Left lung (tissue), 10 donors: Measurements from ENCODE around the gene PES1. TPM values are rescaled to one million over a fixed set of nuclear protein-coding genes. Genes with fewer than 3 reads are reported as not detected.

Experiments
- ATAC-seq: fragments of 200-7000 bp; cut with Tn5 transposase; one replicate; pipeline ENCODE4 v1.9.1; 2020; ENCODE audit warnings: moderate library complexity
- DNase-seq, 4 donors: peaks; one replicate each; pipeline ENCODE4 v3.0.0-alpha.2; 2013 to 2020
- H3K27ac ChIP-seq, 2 donors: fragments of 200-600 bp; sonication (generic) in 1 of 2; one replicate each; pipeline versions ENCODE4 v1.5.0 to v1.8.0; 2020 to 2021
- H3K27me3 ChIP-seq, 2 donors: fragments of 200-600 bp; sonication (generic) in 1 of 2; one replicate each; pipeline versions ENCODE4 v1.5.0 to v1.8.0; 2020 to 2021
- H3K36me3 ChIP-seq, 2 donors: fragments of 200-600 bp; sonication (generic) in 1 of 2; one replicate each; pipeline versions ENCODE4 v1.5.0 to v1.8.0; 2020 to 2021
- H3K4me1 ChIP-seq, 2 donors: fragments of 200-600 bp; one replicate each; pipeline ENCODE4 v1.8.0; 2021
- H3K4me3 ChIP-seq, 2 donors: fragments of 200-600 bp; sonication (generic) in 1 of 2; one replicate each; pipeline versions ENCODE4 v1.5.0 to v1.8.0; 2020 to 2021; ENCODE audit warnings: mild to moderate bottlenecking in 1 of 2
- H3K9me3 ChIP-seq, 2 donors: fragments of 200-600 bp; sonication (generic) in 1 of 2; one replicate each; pipeline versions ENCODE4 v1.5.0 to v1.8.0; 2020 to 2021
- intact Hi-C, 2 donors: fragments of 100-400 bp; cut with DNase I; formaldehyde crosslinking; loops; one replicate each; pipeline versions ENCODE4 v1.11.2 to v1.14.2; 2022
- polyA plus RNA-seq, 6 donors: library from polyadenylated mRNA; unstranded; fragments of 120-200 nt; gene quantifications; one replicate each; pipeline ENCODE4 v1.2.1, GENCODE V29; 2013; ENCODE audit not compliant: insufficient read length in 6 of 6
- total RNA-seq, 2 donors: library from RNA; stranded (reverse); fragmentation: NEBNext Ultra II Directional; extraction: Animal tissue kit (Norgen Biotek cat#: 25700); gene quantifications; one replicate each; pipeline ENCODE4 v1.2.1, GENCODE V29; 2021
- TF ChIP-seq, protein P1 (sequence below), 2 donors: fragments of 200-600 bp; sonication (generic) in 1 of 2; IDR thresholded peaks; one replicate each; pipeline versions ENCODE4 v1.5.0 to v1.8.0; 2021; ENCODE audit warnings: antibody characterized with exemption in 2 of 2
- donor health status: DM: no; HTN: yes; CAD: no.
- donor health status: DM: no; HTN: no; CAD: no.

Gene PES1
- total and polyA plus RNA-seq, 8 donors = 45.2 to 70.6 (median 63.4) TPM

DNA sequence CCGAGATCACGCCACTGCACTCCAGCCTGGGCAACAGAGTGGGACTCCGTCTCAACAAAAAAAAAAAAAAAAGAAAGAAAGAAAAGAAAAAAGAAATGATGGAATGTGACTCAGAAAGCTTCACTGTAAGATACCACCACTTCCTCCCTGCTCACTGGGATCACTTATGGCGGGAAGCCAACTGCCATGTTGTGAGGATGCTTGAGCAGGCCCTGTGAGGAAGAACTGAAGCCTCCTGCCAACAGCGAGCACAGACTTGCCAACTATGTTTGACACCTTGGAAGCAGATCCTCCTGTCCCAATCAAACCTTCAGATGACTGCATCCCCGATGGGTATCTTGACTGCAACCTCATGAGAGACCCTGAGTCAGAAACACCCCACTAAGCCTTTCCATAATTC is 53.4 kb downstream of the PES1 start:
- no peak for ATAC-seq
- Histone ChIP-seq H3K4me3 (no peak overlapping the region), H3K36me3 (no peaks in the 10 kb centered on the region), H3K27me3 (peaks cover 5 to 38% of the 10 kb centered on the region in 2 donors), H3K4me1 (no peaks in the 10 kb centered on the region), H3K27ac (no peak overlapping the region), H3K9me3 (no peaks in the 10 kb centered on the region)
- DNase-seq = no peak
- intact Hi-C loops = no loop called here
- TF ChIP-seq, protein P1, sequence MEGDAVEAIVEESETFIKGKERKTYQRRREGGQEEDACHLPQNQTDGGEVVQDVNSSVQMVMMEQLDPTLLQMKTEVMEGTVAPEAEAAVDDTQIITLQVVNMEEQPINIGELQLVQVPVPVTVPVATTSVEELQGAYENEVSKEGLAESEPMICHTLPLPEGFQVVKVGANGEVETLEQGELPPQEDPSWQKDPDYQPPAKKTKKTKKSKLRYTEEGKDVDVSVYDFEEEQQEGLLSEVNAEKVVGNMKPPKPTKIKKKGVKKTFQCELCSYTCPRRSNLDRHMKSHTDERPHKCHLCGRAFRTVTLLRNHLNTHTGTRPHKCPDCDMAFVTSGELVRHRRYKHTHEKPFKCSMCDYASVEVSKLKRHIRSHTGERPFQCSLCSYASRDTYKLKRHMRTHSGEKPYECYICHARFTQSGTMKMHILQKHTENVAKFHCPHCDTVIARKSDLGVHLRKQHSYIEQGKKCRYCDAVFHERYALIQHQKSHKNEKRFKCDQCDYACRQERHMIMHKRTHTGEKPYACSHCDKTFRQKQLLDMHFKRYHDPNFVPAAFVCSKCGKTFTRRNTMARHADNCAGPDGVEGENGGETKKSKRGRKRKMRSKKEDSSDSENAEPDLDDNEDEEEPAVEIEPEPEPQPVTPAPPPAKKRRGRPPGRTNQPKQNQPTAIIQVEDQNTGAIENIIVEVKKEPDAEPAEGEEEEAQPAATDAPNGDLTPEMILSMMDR (IDR thresholded peaks at IDR 0.05) = no peak

DNA sequence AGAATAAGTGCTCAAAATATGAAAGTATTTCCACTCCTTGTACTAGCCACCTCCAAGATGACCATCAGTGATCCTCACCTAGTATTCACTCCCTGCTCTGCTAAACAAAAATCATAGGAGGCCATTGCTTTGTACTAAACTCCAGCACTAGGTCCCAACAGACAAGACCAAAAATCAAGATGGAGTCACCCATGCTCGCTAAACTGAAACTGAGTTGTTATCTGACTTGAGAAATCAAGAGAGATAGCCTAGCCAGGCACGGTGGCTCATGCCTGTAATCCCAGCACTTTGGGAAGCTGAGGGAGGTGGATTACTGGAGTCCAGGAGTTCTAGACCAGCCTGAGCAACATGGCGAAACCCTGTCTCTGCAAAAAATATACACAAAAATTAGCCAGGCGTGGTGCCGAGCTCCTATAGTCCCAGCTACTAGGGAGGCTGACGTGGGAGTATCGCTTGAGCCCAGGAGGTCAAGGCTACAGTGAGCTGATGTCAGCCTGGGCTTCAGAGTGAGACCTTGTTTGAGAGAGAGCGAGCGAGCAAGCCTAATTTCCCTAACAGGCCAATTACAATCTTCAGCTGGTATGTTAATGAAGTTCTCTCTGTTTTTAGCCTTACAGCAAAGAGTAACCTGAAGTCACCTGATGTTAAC is 54.5 kb downstream of the PES1 start:
- DNase-seq (no peak), ATAC-seq (no peak)
- H3K36me3 ChIP-seq = no peaks in the 10 kb centered on the region
- TF ChIP-seq, protein P1 (IDR thresholded peaks at IDR 0.05) = no peak
- no peaks in the 10 kb centered on the region for H3K9me3 ChIP-seq
- H3K4me1 ChIP-seq = no peaks in the 10 kb centered on the region
- no peak overlapping the region for H3K27ac ChIP-seq
- intact Hi-C loops = no loop called here
- H3K27me3 ChIP-seq = peaks cover 5 to 27% of the 10 kb centered on the region in 2 donors
- H3K4me3 ChIP-seq = no peak overlapping the region

DNA sequence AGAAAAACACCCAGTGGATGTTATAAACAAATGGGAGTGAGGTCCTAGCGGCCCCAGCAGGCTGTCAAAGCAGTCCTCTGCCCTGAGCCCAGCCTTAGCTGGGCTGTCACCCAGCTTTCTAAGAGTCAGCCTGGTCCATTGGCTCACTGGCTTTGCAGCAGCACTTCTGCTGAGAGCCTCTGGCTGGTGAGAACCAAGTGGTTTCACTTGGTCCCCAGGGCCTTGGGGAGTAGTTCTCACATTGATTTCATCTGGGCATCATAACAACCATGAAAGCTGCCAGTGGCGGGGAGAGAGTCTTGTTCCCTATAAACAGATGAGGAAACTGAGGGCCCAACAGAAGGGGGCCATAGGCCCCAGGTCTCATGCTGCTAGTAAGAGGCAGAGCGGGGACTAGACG is 56.5 kb downstream of the PES1 start:
- TF ChIP-seq, protein P1 (IDR thresholded peaks at IDR 0.05) = no peak
- intact Hi-C loops = no loop called here
- H3K9me3 ChIP-seq = no peaks in the 10 kb centered on the region
- peaks cover 0 to 7% of the 10 kb centered on the region in 2 donors for H3K27me3 ChIP-seq
- H3K4me1 ChIP-seq = no peaks in the 10 kb centered on the region
- no peaks in the 10 kb centered on the region for H3K36me3 ChIP-seq
- no peak overlapping the region for H3K4me3 ChIP-seq
- no peak for ATAC-seq
- DNase-seq = no peak
- no peak overlapping the region for H3K27ac ChIP-seq

DNA sequence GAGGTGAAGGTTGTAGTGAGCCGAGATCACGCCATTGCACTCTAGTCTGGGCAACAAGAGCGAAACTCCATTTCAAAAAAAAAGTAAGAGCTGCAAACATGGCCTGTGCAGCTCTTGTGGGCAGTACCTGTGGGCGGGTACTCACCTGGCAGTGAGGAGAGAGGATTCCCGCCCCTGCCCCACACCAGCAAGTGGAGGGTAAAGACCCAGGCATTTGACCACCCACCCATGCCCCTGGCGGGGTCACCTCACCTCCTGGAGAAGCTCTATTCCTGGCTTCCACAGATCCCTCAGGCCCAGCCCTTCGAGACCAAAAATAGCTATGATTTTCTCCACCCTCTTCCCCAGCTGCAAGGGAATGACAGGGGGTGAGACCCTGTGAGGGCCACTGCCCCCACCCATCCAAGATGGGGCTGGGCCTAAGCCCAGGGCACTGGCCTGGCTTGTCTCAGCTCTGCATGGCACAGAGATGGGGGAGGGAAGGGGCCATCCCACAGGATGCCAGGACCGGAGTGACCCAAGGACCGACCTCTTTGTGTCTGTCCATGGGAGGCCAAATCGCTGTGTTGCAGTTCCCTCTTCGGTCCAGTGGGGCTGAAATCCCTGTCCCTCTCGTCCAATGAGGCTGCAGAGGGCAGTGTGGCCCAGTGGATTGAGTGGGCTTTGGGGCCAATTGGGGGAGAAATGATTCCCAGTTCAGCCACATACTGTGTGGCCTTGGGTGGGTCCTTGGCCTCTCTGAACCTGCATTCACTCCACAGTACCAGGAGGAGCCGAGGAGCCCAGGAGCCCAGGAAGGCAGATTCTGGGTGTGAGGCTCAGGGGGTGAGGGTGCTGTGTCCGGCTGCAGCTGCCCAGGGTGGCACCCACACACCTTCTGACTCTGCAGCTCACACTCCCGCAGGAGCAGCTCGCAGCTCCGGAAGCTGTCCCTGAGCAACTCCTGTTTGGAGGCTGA is 59.8 kb downstream of the PES1 start:
- intact Hi-C loops = no loop called here
- DNase-seq (no peak), ATAC-seq (no peak)
- no peaks in the 10 kb centered on the region for H3K36me3 ChIP-seq
- TF ChIP-seq, protein P1 (IDR thresholded peaks at IDR 0.05) = no peak
- no peaks in the 10 kb centered on the region for H3K27me3 ChIP-seq
- no peak overlapping the region for H3K27ac ChIP-seq
- no peaks in the 10 kb centered on the region for H3K9me3 ChIP-seq
- no peak overlapping the region for H3K4me3 ChIP-seq
- no peaks in the 10 kb centered on the region for H3K4me1 ChIP-seq

DNA sequence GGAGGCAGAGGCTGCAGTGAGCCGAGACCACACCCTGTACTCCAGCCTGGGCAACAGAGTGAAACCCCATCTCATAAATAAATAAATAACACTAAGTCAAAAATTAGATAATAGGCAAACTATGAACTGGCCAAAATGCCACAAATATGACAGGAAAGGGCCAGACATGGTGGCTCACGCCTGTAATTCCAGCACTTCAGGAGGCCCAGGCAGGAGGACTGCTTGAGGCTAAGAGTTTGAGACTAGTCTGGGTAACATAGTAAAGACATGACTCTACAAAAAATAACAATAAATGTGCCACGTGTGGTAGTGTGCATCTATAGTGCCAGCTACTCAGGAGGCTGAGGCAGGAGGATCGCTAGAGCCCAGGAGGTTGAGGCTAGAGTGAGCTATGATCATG is 65.1 kb downstream of the PES1 start:
- intact Hi-C loops = no loop called here
- Histone ChIP-seq H3K4me3 (no peak overlapping the region), H3K27ac (no peak overlapping the region), H3K9me3 (no peaks in the 10 kb centered on the region), H3K4me1 (no peaks in the 10 kb centered on the region), H3K36me3 (no peaks in the 10 kb centered on the region), H3K27me3 (no peaks in the 10 kb centered on the region)
- DNase-seq (no peak), ATAC-seq (no peak)
- TF ChIP-seq, protein P1 (IDR thresholded peaks at IDR 0.05) = no peak
